ENCODE results near the gene SLC2A2.
"Not testable (repeated sequence)": the region's sequence is repeated elsewhere in the genome, so short reads cannot be mapped to it uniquely, and the experiment has no call there.

The SLC2A2 gene

GRCh38 chr3:170975283-170976189 lies 51.0 kb downstream of the SLC2A2 start:
- H3K9me3 ChIP-seq (ENCODE audit: control insufficient read depth, low read length), result no peaks in the 10 kb centered on the region
- H3K4me1 ChIP-seq (ENCODE audit: control insufficient read depth, insufficient read depth, low read length), result no peaks in the 10 kb centered on the region
- H3K27me3 ChIP-seq (ENCODE audit: control insufficient read depth, insufficient read depth, low read length), result no peaks in the 10 kb centered on the region
- H3K36me3 ChIP-seq (ENCODE audit: control insufficient read depth, insufficient read depth, low read length), result no peaks in the 10 kb centered on the region
- no peak overlapping the region for H3K4me3 ChIP-seq (ENCODE audit: low read length)
- H3K9ac ChIP-seq (ENCODE audit: low read length), result no peak overlapping the region

GRCh38 chr3:170974872-170975271 lies 51.6 kb downstream of the SLC2A2 start:
- Histone ChIP-seq H3K9me3 (ENCODE audit: control insufficient read depth, low read length) (no peaks in the 10 kb centered on the region), H3K9ac (ENCODE audit: low read length) (no peak overlapping the region), H3K27me3 (ENCODE audit: control insufficient read depth, insufficient read depth, low read length) (no peaks in the 10 kb centered on the region), H3K4me1 (ENCODE audit: control insufficient read depth, insufficient read depth, low read length) (no peaks in the 10 kb centered on the region), H3K4me3 (ENCODE audit: low read length) (no peak overlapping the region), H3K36me3 (ENCODE audit: control insufficient read depth, insufficient read depth, low read length) (no peaks in the 10 kb centered on the region)

GRCh38 chr3:170972917-170973316 lies 53.6 kb downstream of the SLC2A2 start:
- H3K27me3 ChIP-seq (ENCODE audit: control insufficient read depth, insufficient read depth, low read length); H3K4me3 ChIP-seq (ENCODE audit: low read length); H3K4me1 ChIP-seq (ENCODE audit: control insufficient read depth, insufficient read depth, low read length); H3K9me3 ChIP-seq (ENCODE audit: control insufficient read depth, low read length); H3K36me3 ChIP-seq (ENCODE audit: control insufficient read depth, insufficient read depth, low read length); H3K9ac ChIP-seq (ENCODE audit: low read length): not testable (repeated sequence)

GRCh38 chr3:170967126-170967525 lies 59.4 kb downstream of the SLC2A2 start:
- Histone ChIP-seq H3K27me3 (ENCODE audit: control insufficient read depth, insufficient read depth, low read length) (no peaks in the 10 kb centered on the region), H3K9ac (ENCODE audit: low read length) (no peak overlapping the region), H3K4me3 (ENCODE audit: low read length) (no peak overlapping the region), H3K36me3 (ENCODE audit: control insufficient read depth, insufficient read depth, low read length) (no peaks in the 10 kb centered on the region), H3K9me3 (ENCODE audit: control insufficient read depth, low read length) (no peaks in the 10 kb centered on the region), H3K4me1 (ENCODE audit: control insufficient read depth, insufficient read depth, low read length) (no peaks in the 10 kb centered on the region)

GRCh38 chr3:170966495-170966894 lies 60.0 kb downstream of the SLC2A2 start:
- no peaks in the 10 kb centered on the region for H3K36me3 ChIP-seq (ENCODE audit: control insufficient read depth, insufficient read depth, low read length)
- no peaks in the 10 kb centered on the region for H3K27me3 ChIP-seq (ENCODE audit: control insufficient read depth, insufficient read depth, low read length)
- no peaks in the 10 kb centered on the region for H3K9me3 ChIP-seq (ENCODE audit: control insufficient read depth, low read length)
- no peak overlapping the region for H3K4me3 ChIP-seq (ENCODE audit: low read length)
- H3K4me1 ChIP-seq (ENCODE audit: control insufficient read depth, insufficient read depth, low read length), result no peaks in the 10 kb centered on the region
- H3K9ac ChIP-seq (ENCODE audit: low read length), result no peak overlapping the region

GRCh38 chr3:170962411-170962810 lies 64.1 kb downstream of the SLC2A2 start:
- Histone ChIP-seq H3K36me3 (ENCODE audit: control insufficient read depth, insufficient read depth, low read length) (no peaks in the 10 kb centered on the region), H3K4me3 (ENCODE audit: low read length) (no peak overlapping the region), H3K4me1 (ENCODE audit: control insufficient read depth, insufficient read depth, low read length) (no peaks in the 10 kb centered on the region), H3K9ac (ENCODE audit: low read length) (no peak overlapping the region), H3K27me3 (ENCODE audit: control insufficient read depth, insufficient read depth, low read length) (no peaks in the 10 kb centered on the region), H3K9me3 (ENCODE audit: control insufficient read depth, low read length) (no peaks in the 10 kb centered on the region)

GRCh38 chr3:170961616-170962400 lies 64.7 kb downstream of the SLC2A2 start:
- no peaks in the 10 kb centered on the region for H3K36me3 ChIP-seq (ENCODE audit: control insufficient read depth, insufficient read depth, low read length)
- H3K4me1 ChIP-seq (ENCODE audit: control insufficient read depth, insufficient read depth, low read length), result no peaks in the 10 kb centered on the region
- H3K9ac ChIP-seq (ENCODE audit: low read length), result no peak overlapping the region
- no peaks in the 10 kb centered on the region for H3K27me3 ChIP-seq (ENCODE audit: control insufficient read depth, insufficient read depth, low read length)
- no peak overlapping the region for H3K4me3 ChIP-seq (ENCODE audit: low read length)
- H3K9me3 ChIP-seq (ENCODE audit: control insufficient read depth, low read length), result no peaks in the 10 kb centered on the region

GRCh38 chr3:170959457-170959856 lies 67.1 kb downstream of the SLC2A2 start:
- Histone ChIP-seq H3K4me3 (ENCODE audit: low read length) (no peak overlapping the region), H3K4me1 (ENCODE audit: control insufficient read depth, insufficient read depth, low read length) (no peaks in the 10 kb centered on the region)

GRCh38 chr3:170956647-170957046 lies 69.9 kb downstream of the SLC2A2 start:
- no peaks in the 10 kb centered on the region for H3K36me3 ChIP-seq (ENCODE audit: control insufficient read depth, insufficient read depth, low read length)
- no peaks in the 10 kb centered on the region for H3K9me3 ChIP-seq (ENCODE audit: control insufficient read depth, low read length)
- H3K9ac ChIP-seq (ENCODE audit: low read length), result no peak overlapping the region
- H3K27me3 ChIP-seq (ENCODE audit: control insufficient read depth, insufficient read depth, low read length), result no peaks in the 10 kb centered on the region
- H3K4me3 ChIP-seq (ENCODE audit: low read length), result no peak overlapping the region
- H3K4me1 ChIP-seq (ENCODE audit: control insufficient read depth, insufficient read depth, low read length), result no peaks in the 10 kb centered on the region

More at GRCh38 chr3:170959457-170959856, 67.1 kb downstream of the SLC2A2 start:
- H3K9ac ChIP-seq (ENCODE audit: low read length), result no peak overlapping the region
- no peaks in the 10 kb centered on the region for H3K36me3 ChIP-seq (ENCODE audit: control insufficient read depth, insufficient read depth, low read length)
- no peaks in the 10 kb centered on the region for H3K9me3 ChIP-seq (ENCODE audit: control insufficient read depth, low read length)
- no peaks in the 10 kb centered on the region for H3K27me3 ChIP-seq (ENCODE audit: control insufficient read depth, insufficient read depth, low read length)

- no peaks in the 10 kb centered on the region for H3K36me3 ChIP-seq (ENCODE audit: control insufficient read depth, insufficient read depth, low read length)
Measured at GRCh38 chr3:170953736-170954135, 72.8 kb downstream of the SLC2A2 start.

GRCh38 chr3:170953229-170953628 lies 73.3 kb downstream of the SLC2A2 start:
- Histone ChIP-seq H3K9me3 (ENCODE audit: control insufficient read depth, low read length) (no peaks in the 10 kb centered on the region), H3K27me3 (ENCODE audit: control insufficient read depth, insufficient read depth, low read length) (no peaks in the 10 kb centered on the region), H3K36me3 (ENCODE audit: control insufficient read depth, insufficient read depth, low read length) (no peaks in the 10 kb centered on the region), H3K4me3 (ENCODE audit: low read length) (no peak overlapping the region), H3K4me1 (ENCODE audit: control insufficient read depth, insufficient read depth, low read length) (no peaks in the 10 kb centered on the region), H3K9ac (ENCODE audit: low read length) (no peak overlapping the region)

More at GRCh38 chr3:170953736-170954135, 72.8 kb downstream of the SLC2A2 start:
- Histone ChIP-seq H3K27me3 (ENCODE audit: control insufficient read depth, insufficient read depth, low read length) (no peaks in the 10 kb centered on the region), H3K9ac (ENCODE audit: low read length) (no peak overlapping the region), H3K9me3 (ENCODE audit: control insufficient read depth, low read length) (no peaks in the 10 kb centered on the region), H3K4me1 (ENCODE audit: control insufficient read depth, insufficient read depth, low read length) (no peaks in the 10 kb centered on the region), H3K4me3 (ENCODE audit: low read length) (no peak overlapping the region)

GRCh38 chr3:170949211-170949610 lies 77.3 kb downstream of the SLC2A2 start:
- H3K36me3 ChIP-seq (ENCODE audit: control insufficient read depth, insufficient read depth, low read length), result no peaks in the 10 kb centered on the region
- H3K4me3 ChIP-seq (ENCODE audit: low read length), result no peak overlapping the region
- no peaks in the 10 kb centered on the region for H3K4me1 ChIP-seq (ENCODE audit: control insufficient read depth, insufficient read depth, low read length)
- H3K9me3 ChIP-seq (ENCODE audit: control insufficient read depth, low read length), result no peaks in the 10 kb centered on the region
- no peaks in the 10 kb centered on the region for H3K27me3 ChIP-seq (ENCODE audit: control insufficient read depth, insufficient read depth, low read length)
- H3K9ac ChIP-seq (ENCODE audit: low read length), result no peak overlapping the region

All from mucosa of stomach (tissue), 1 donor.